ENCODE measurements around the gene OTOF.

The OTOF gene

DNA sequence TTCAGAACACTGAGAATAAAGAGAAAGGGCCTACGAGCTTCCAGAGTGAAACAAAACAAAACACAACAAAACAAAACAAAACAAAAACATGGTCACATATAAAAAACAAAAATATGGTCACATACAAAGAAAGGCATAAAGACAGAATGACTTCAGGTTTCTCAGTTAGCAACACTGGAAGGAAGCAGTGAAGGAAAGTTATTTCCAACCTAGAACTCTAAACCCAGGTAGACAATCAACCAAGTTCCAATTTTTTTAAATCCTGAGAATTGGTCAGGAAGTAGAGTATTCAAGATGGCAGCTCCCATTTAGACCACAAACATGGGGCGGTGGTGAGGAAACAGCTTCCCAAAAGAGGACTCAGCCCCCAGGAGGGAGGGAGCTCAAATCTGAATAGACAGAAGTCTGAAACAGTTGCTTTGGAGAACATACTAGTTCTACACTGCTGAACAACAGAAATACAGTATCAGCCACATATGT lies 67.1 kb downstream of the OTOF start:
- Histone ChIP-seq H2BK15ac (replicated peaks; ENCODE audit: low read depth) (no peak overlapping the region), H3K4me2 (ENCODE audit: low read length) (no peak overlapping the region), H2BK5ac (ENCODE audit: low read length) (no peak overlapping the region), H3K36me3 (ENCODE audit: control insufficient read depth, insufficient read depth, low read length) (no peaks in the 10 kb centered on the region), H3K23ac (ENCODE audit: low read length) (no peak overlapping the region), H2BK120ac (ENCODE audit: low read depth, low read length) (no peak overlapping the region), H4K8ac (ENCODE audit: low read depth, low read length) (no peak overlapping the region), H3K9ac (ENCODE audit: low read length) (no peak overlapping the region), H3K79me1 (ENCODE audit: low read length) (no peaks in the 10 kb centered on the region), H3K4ac (ENCODE audit: low read depth, low read length) (no peak overlapping the region), H3K4me3 (ENCODE audit: low read length) (no peak overlapping the region), H3K4me1 (ENCODE audit: control insufficient read depth, low read depth, low read length) (no peaks in the 10 kb centered on the region), H3K18ac (ENCODE audit: low read length) (no peak overlapping the region), H3K56ac (ENCODE audit: low read length) (no peak overlapping the region), H3K27me3 (ENCODE audit: insufficient read depth, low read length, poor library complexity) (no peaks in the 10 kb centered on the region), H3K27ac (ENCODE audit: low read depth, low read length) (no peak overlapping the region), H3K79me2 (ENCODE audit: control insufficient read depth, insufficient read depth, low read length) (no peaks in the 10 kb centered on the region), H2AK5ac (ENCODE audit: low read length) (no peak overlapping the region), H4K5ac (ENCODE audit: low read length) (no peak overlapping the region)
- no peak for DNase-seq
- no CpG with 5 or more reads among the region's 2 CpGs for whole genome bisulfite sequencing (ENCODE audit: extremely low coverage, insufficient coverage, low lambda C conversion rate)

DNA sequence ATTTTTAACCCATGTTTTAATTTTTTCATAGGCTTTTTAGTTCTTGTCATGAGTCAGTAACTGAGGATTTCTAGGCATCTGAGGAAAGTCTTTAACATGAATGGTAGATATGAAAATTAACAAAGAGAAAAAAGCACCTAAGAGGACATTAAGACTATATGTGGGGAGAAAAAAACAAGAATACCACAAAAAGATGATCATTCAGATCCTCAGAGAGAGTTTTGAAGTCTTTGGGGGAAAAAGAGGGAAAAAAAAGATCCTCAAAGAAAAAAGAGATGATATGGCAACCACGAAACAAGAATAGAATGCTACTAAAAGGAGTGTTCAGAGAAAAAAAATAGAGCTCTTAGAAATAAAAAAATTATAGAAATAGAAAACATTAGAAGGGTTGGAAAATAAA lies 68.1 kb downstream of the OTOF start:
- H3K4me1 ChIP-seq (ENCODE audit: control insufficient read depth, low read depth, low read length), result no peaks in the 10 kb centered on the region
- H3K4me3 ChIP-seq (ENCODE audit: low read length), result no peak overlapping the region

DNA sequence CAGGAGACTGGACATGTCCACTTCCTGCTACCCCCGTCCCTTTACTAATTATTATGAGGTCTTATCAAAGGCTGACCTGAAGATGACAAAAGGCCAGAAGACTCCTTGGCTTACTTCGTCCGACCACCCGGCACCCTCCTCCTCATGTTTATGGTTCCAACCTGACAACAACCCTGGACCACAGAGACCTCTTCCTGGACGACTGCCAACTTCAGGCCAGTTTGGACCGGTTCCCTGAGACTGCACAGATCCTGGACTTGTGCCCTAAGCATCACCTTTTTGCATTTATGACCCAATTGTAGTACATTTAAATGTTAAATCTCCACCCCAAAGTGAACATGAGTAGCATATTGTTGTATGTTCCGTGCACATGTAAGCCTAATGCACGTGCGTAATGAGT lies 70.4 kb downstream of the OTOF start:
- Histone ChIP-seq H4K5ac (ENCODE audit: low read length) (no peak overlapping the region), H3K79me2 (ENCODE audit: control insufficient read depth, insufficient read depth, low read length) (no peaks in the 10 kb centered on the region), H3K9ac (ENCODE audit: low read length) (no peak overlapping the region), H2BK15ac (replicated peaks; ENCODE audit: low read depth) (no peak overlapping the region), H3K79me1 (ENCODE audit: low read length) (no peaks in the 10 kb centered on the region), H2BK120ac (ENCODE audit: low read depth, low read length) (no peak overlapping the region), H3K27ac (ENCODE audit: low read depth, low read length) (no peak overlapping the region), H4K8ac (ENCODE audit: low read depth, low read length) (no peak overlapping the region), H3K23ac (ENCODE audit: low read length) (no peak overlapping the region), H3K4me1 (ENCODE audit: control insufficient read depth, low read depth, low read length) (no peaks in the 10 kb centered on the region), H3K56ac (ENCODE audit: low read length) (no peak overlapping the region), H3K27me3 (ENCODE audit: insufficient read depth, low read length, poor library complexity) (no peaks in the 10 kb centered on the region), H3K4ac (ENCODE audit: low read depth, low read length) (no peak overlapping the region), H3K4me2 (ENCODE audit: low read length) (no peak overlapping the region), H3K36me3 (ENCODE audit: control insufficient read depth, insufficient read depth, low read length) (no peaks in the 10 kb centered on the region), H2BK5ac (ENCODE audit: low read length) (no peak overlapping the region), H2AK5ac (ENCODE audit: low read length) (no peak overlapping the region), H3K18ac (ENCODE audit: low read length) (no peak overlapping the region), H3K4me3 (ENCODE audit: low read length) (no peak overlapping the region)
- DNase-seq, result no peak
- WGBS (ENCODE audit: extremely low coverage, insufficient coverage, low lambda C conversion rate), result no CpG with 5 or more reads among the region's 9 CpGs

More for the DNA sequence above, 68.1 kb downstream of the OTOF start:
- WGBS (ENCODE audit: extremely low coverage, insufficient coverage, low lambda C conversion rate), result no CpG with 5 or more reads among the region's 1 CpG
- Histone ChIP-seq H4K5ac (ENCODE audit: low read length) (no peak overlapping the region), H3K27me3 (ENCODE audit: insufficient read depth, low read length, poor library complexity) (no peaks in the 10 kb centered on the region), H3K79me2 (ENCODE audit: control insufficient read depth, insufficient read depth, low read length) (no peaks in the 10 kb centered on the region), H2AK5ac (ENCODE audit: low read length) (no peak overlapping the region), H3K27ac (ENCODE audit: low read depth, low read length) (no peak overlapping the region), H2BK15ac (replicated peaks; ENCODE audit: low read depth) (no peak overlapping the region), H2BK5ac (ENCODE audit: low read length) (no peak overlapping the region), H3K79me1 (ENCODE audit: low read length) (no peaks in the 10 kb centered on the region), H3K18ac (ENCODE audit: low read length) (no peak overlapping the region), H2BK120ac (ENCODE audit: low read depth, low read length) (no peak overlapping the region), H3K56ac (ENCODE audit: low read length) (no peak overlapping the region), H3K4me2 (ENCODE audit: low read length) (no peak overlapping the region), H4K8ac (ENCODE audit: low read depth, low read length) (no peak overlapping the region), H3K4ac (ENCODE audit: low read depth, low read length) (no peak overlapping the region), H3K23ac (ENCODE audit: low read length) (no peak overlapping the region), H3K9ac (ENCODE audit: low read length) (no peak overlapping the region), H3K36me3 (ENCODE audit: control insufficient read depth, insufficient read depth, low read length) (no peaks in the 10 kb centered on the region)
- DNase-seq, result no peak

Measured in mesendoderm (in vitro differentiated cells).